GM12878 (cell line): Measurements from ENCODE around the gene FRS3.

Source experiments
- CBX5 ChIP-seq: sonication (generic); IDR thresholded peaks from 2 replicates; pipeline ENCODE4 v1.6.1; 2016; ENCODE audit warnings: low read depth, moderate library complexity, mild to moderate bottlenecking, inconsistent platforms
- CEBPB ChIP-seq, 2 experiments: fragments of 150-350 bp in 1 of 2; IDR thresholded peaks; 2 replicates each; pipeline ENCODE4 v1.6.1; 2012 to 2014; ENCODE audit warnings: low read depth in 2 of 2, low read length in 2 of 2, borderline replicate concordance in 1 of 2, inconsistent platforms in 1 of 2
- CREB1 ChIP-seq: IDR thresholded peaks from 2 replicates; pipeline ENCODE4 v1.6.1; 2012; ENCODE audit warnings: low read depth, mild to moderate bottlenecking, inconsistent platforms
- CTCF ChIP-seq, 3 experiments: IDR thresholded peaks in 2 of 3; conservative IDR thresholded peaks in 1 of 3; 2 replicates each; pipeline ENCODE4 v1.5.1; 2011; ENCODE audit warnings: low read depth in 3 of 3, low read length in 3 of 3, mild to moderate bottlenecking in 3 of 3, control low read depth in 2 of 3, moderate library complexity in 2 of 3, inconsistent platforms in 1 of 3, mixed read lengths in 1 of 3; ENCODE audit not compliant: control insufficient read depth in 2 of 3, insufficient read depth in 1 of 3; ENCODE audit errors: extremely low read depth in 1 of 3
- EZH2 ChIP-seq: IDR thresholded peaks from 2 replicates; pipeline ENCODE4 v1.6.1; 2012; ENCODE audit warnings: low read depth, mild to moderate bottlenecking, control low read depth, inconsistent platforms, low read length, borderline replicate concordance; ENCODE audit not compliant: control insufficient read depth
- GABPA ChIP-seq: IDR thresholded peaks from 2 replicates; pipeline ENCODE4 v1.6.1; 2014; ENCODE audit warnings: antibody characterized with exemption, low read depth, mild to moderate bottlenecking, inconsistent platforms
- IRF3 ChIP-seq: fragments of 450-650 bp; IDR thresholded peaks from 2 replicates; pipeline ENCODE4 v1.6.1; 2014; ENCODE audit warnings: mild to moderate bottlenecking
- POLR2AphosphoS5 ChIP-seq: IDR thresholded peaks from 2 replicates; pipeline ENCODE4 v1.6.1; 2011; ENCODE audit warnings: mild to moderate bottlenecking, low read length, inconsistent platforms
- RAD21 ChIP-seq: IDR thresholded peaks from 2 replicates; pipeline ENCODE4 v1.6.1; 2011; ENCODE audit warnings: mild to moderate bottlenecking, low read depth, low read length, moderate library complexity; ENCODE audit not compliant: insufficient read depth
- SP1 ChIP-seq: IDR thresholded peaks from one replicate; pipeline ENCODE4 v1.6.1; 2011; ENCODE audit warnings: low read depth, low read length

GRCh38 chr6:41787219-41787917 is 7.7 kb upstream of the FRS3 start, which contains the start of gene TOMM6:
- TF ChIP-seq CEBPB (IDR thresholded peaks at IDR 0.05; ENCODE audit: borderline replicate concordance in 1 of 2, low read depth in 2 of 2, low read length in 2 of 2) (no peak), IRF3 (no peak), CBX5 (no peak), CTCF (IDR thresholded peaks at IDR 0.05 in 2 of 3, conservative IDR thresholded peaks at IDR 0.05 in 1 of 3; ENCODE audit: control insufficient read depth in 2 of 3, extremely low read depth in 1 of 3, insufficient read depth in 1 of 3, low read depth in 3 of 3, low read length in 3 of 3) (peak; percentile 84 to 89 (median 88)), CREB1 (peak; percentile 98), EZH2 (no peak), GABPA (peak; percentile 96), RAD21 (no peak), SP1 (peak; percentile 33), POLR2AphosphoS5 (peak; percentile 98)
